ENCODE data around the gene INO80C.

GRCh38 chr18:35507623-35508022 lies 9.9 kb upstream of the INO80C start:
- TF ChIP-seq POLR2A (IDR thresholded peaks at IDR 0.05; ENCODE audit: low read length) (no peak), GATA1 (IDR thresholded peaks at IDR 0.05; ENCODE audit: low read depth, low read length) (no peak)
